ENCODE results near the gene PTPN23. TPM values are rescaled to one million over a fixed set of nuclear protein-coding genes. Genes with fewer than 3 reads are reported as not detected.

Gene PTPN23
- total RNA-seq, 1 donor from 2014 or later = 50.8 TPM

DNA sequence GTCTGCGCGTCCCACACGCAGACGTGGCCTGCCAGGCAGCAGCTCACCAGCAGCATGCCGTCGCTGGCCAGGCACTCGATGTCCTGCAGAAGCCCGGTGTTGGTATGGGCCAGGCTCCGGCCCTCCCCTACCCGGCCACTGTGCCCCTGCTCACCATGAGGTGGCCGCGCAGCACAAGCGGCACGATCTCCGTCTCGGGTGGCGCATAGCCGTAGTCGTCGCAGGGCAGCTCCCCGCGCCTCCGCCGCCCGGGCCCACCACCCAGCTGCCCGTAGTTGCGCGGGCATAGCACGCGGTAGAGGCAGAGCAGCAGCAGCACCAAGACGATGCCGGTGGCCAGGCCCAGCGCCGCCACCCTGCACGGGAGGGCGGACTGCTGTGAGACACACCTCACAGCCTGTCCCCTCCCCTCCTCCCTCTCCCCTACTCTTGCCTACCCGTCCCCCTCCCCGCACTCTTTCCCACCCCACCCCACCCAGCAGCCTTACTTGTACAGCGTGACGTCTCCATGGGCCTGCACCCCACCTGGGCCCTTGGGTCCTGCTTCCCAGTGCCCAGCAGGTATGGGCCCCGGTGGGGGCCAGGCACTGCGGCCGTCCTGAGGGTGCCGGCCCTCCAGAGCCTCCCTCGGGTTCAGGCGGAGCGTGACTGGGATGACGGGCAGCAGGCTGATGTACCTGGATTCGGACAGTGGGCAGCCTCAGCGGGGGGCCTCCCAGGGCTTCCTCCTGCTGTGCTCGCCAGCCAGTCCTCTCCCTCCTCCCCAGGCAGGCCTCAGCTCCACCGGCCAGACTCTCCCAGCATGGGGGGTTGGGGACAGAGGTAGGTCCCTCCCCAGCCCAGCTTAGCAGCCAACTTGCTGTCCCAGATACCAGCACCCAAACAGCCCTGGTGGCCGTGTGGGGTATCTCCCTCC, 37.6 kb downstream of the PTPN23 start:
- no peak for DNase-seq (ENCODE audit: extremely low read depth, low read depth, low spot score)

DNA sequence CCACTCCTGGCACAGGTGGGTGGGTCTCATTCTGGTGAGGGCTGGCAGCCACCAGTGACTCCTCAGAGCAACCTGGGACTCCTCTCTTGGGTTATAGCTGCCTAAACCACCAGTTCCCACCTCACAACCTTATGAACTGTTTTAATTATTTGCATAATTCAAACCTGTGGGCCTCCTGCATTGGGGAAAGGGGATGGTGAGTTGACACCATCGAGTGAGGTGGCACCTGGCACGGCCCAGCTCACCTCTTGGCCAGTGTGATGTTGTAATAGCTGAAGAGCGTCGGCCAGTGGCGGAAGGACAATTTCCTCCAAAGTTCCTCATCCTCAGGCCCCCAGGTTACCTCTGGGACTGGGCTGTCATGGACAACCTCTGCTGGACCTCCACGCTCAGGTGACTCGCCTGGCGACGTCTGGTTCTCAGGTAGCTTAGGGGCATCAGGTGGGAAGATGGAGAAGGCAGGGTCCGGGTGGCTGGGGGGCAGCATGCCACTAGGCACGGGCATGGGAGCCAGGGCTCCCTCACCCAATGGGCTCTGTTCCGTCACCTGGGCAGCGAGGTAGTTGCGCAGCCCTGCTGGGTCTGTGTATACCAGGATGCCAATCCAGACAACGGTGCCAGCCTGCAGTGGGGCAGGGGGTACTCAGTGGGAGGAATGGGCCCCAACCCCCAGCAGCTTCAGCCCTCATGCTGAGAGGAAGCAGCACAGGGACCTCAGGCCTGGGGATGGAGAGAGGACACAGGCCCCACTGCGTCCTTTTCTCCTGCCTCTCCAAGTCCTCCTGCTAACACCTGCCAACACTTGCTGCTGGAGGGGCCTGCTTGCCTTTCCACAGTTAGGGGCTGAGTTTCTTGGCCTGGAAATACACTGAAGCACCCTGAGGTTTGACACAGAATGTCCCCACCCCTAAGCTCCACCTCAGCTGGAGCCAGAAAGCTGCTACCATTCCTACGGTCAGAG, 38.5 kb downstream of the PTPN23 start:
- no peak for DNase-seq (ENCODE audit: extremely low read depth, low read depth, low spot score)

DNA sequence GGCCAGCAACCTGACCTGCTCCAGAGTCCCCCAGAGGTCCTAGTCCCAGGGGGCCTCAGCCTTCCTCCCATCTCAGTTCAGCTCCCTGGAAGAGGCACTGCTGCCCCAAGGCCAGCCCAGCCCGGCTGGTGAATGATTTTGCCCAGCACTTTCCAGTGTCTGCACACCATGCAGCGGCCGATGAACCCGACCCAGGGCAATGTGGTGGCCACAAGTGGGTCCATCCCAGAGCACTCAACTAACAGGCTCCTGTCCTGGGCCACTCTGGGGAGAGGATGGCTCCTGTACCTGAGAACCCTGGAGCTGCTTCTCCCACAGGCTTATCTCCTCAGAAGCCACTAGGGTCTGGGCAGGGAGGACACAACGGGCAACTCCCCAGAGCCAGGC, 39.2 kb downstream of the PTPN23 start:
- DNase-seq (ENCODE audit: extremely low read depth, low read depth, low spot score) = no peak

DNA sequence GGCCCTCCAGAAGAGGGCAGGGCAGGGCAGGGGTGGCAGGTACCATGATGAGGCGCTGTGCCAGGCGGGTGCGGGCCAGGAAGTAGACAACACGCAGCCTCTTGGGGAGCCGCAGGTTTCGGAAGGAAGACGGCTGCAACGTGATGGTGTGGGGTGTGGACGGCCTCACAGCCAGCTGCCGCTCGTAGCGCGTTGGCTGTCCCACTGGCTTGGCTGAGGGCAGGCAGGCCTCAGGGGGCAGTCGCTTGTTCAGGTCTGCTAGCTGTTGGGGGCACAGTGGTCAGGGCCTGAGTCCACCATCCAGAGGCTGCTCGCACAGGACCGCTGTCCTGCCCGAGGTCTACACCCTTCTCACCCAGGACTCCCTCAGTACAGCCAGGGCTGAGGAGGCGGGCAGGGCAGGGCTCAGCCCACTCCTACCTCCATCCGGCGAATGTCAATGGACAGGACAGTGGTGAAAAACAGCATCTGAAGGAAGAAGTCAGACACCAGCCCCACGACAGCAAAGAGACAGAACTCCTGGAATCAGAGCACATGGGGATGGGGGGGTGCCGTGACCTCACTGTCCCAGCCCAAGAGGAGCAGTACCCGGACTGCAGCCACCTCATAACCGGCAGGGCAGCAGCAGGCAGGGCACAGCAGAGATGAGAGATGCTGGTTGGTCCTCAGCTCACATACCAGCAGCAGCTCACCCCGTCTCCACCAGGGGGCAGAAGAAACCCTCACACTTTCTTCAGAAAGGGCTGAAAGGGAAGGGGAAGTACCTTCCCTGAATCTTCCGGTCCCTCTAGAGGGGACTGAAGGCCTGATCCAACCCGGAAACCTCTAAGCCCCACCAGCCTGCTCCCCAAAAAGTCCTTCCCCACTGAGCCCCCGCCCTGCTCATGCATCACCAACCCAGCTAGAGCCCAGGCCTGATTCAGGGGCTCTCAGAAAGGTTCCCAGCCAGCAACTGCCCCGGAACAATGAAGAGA, 40.0 kb downstream of the PTPN23 start:
- peak; percentile 42 for DNase-seq (ENCODE audit: extremely low read depth, low read depth, low spot score)

DNA sequence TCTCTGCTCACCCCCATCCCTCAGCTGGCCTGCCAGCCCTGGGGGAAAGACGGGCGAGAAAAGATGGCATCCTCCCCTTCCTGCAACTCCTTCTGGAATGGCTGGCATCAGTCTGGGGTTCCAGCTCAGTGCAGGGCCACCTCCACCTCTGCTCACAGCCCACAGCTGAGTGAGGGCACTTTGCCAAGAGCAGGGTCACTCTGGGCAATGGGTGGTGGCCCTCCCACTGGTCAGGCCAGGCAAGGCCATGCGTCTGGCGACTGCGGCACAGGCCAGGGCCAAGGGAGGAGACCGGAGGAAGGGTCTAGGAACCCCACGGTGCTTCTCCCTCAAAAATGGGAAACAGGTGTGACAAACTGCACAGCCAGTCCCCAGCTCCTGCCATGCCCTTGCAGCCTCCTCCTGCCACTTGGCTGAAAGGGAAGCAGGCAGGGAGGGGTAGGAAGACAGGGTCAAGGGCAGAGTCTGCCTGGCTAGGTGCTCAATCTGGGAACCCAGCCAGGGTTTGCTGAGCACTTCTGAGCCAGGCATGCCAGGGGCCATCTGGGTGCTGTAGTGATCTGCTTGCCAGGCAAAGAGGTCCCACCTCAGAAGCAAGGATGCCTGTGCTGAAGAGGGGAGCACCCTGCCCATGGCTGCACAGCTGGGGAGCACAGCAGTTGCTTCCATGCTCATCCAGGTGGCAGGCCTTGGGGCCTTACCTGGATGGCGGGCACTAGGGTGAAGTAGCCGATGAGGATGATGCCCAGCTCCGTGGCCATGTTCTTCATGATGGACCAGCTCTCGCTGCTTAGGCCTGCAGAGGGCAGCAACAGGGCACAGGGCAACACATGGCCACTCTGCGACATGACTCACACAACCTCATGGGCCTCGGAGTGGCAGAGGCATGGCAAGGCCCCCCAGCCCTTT, 41.2 kb downstream of the PTPN23 start:
- DNase-seq (ENCODE audit: extremely low read depth, low read depth, low spot score) = no peak

DNA sequence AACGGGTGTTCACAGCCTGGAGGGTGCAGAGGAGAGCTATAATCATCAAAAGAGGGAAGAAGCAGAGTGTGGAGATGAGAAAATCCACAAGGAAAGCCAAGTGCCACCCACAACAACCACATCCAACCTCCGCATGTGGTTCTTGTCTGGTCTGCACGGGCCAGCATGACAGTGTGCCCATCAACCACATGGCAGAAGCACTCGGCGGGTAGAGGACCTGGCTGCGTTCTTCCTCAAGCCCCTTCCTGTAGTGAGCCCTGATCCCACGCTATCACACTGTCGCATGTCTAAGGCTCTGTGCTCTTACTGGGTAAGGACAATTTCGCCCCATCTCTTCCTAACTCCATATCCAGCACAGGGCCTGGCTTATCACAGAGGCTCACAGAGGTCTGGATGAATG, 41.9 kb downstream of the PTPN23 start:
- no peak for DNase-seq (ENCODE audit: extremely low read depth, low read depth, low spot score)

DNA sequence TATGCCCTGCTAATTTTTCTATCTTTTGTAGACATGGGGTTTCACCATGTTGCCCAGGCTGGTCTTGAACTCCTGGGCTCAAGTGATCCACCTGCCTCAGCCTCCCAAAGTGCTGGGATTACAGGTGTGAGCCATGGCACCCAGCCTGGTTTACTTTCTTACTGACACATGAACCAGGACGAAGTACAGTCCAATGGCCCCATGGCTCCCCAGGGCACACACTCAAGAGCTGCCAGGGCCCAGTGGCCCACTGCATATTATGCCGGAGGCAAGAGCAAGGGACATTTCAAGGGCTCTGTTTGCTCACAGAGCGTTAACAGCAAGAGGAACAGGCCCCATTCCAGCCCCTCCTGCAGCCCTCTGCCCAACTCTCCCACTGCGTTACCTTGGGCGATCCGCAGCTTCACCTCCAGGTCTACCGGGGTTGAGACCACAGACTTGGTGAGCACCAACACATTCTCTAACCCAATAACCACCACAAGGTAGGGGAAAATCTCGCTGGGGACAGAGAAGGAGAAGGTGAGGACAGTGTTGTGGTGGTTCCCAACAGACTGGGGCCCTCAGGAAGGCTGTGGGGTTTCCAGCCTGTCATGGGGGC, 42.8 kb downstream of the PTPN23 start:
- DNase-seq (ENCODE audit: extremely low read depth, low read depth, low spot score) = no peak

DNA sequence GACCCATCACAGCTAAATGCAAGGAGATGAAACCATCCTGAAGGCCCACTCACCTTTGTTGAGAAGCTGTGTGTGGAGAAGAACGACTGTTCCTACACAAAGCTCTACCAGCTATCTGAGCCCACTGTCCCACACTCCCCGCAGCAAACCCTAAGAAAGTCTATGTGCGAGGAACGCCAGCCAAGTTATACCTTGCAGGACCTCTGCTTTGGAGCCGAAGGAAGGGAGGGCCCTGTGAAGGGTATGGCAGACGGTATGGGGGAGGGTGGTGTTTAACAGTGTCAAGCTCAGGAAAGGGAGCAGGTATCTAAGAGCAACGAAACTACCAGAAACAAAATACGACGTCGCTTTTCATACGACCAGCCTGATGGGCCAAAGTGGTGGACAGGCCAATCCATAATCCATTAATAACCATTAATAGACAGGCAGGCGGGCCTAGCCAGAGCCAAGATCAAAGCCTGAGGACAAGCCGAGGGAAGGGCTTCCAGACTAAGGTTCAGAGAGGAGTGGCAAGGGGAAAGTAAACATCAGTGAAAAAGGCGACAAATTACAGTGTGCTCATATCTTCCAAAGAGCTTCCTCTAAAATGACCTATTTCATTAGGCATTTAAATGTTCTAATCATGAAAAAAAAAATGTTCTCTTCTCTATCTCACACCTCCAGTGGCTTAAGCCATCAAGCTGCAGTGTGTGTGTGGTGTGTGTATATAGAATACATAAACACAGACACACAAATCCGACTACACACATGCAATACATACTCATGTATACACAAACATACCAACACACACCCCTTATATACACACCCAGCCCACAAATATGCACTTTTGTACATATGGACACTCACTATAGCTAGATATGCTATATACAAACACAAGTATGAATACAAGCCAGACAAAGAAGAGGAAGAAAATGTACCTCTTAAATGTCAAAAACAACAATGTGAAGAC, 43.9 kb downstream of the PTPN23 start:
- DNase-seq (ENCODE audit: extremely low read depth, low read depth, low spot score) = no peak

DNA sequence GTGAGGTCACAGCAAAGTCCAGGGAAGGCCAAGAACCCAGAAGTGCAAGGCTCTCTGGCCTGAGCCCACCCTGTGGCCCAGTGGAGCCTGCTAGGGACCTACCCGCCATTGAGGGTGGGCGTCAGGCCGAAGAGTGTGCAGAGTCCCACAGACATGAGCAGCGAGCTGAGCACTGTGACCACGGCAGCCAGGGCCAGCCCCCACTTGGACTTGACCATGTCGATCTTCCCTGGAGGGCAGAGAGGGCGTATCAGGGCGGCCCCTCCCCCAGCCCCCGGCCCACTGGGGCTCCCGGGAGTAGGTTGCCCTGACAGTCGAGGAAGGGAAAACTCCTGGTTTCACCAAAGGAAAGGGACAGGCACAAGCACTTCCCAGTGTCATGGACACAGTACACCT, 44.6 kb downstream of the PTPN23 start:
- no peak for DNase-seq (ENCODE audit: extremely low read depth, low read depth, low spot score)

DNA sequence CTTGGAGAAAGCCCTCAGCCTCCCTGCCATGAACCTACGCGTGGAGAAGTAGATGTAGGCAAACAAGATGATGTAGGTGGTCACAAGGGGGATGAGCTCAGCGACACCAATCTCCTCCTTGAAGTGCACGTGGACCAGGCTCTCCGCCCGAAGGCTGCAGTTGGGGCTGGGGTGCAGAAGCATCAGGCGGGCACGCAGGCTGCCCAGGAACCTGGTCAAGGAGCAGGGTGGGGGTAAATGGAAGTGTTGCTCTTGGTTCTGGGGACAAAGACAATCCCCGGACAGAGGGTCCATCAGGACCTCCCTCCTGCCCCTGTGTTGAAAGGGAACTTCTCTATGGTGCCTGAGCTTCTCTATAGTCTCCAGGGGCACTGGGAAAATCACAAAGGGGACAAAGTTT, 45.1 kb downstream of the PTPN23 start:
- DNase-seq (ENCODE audit: extremely low read depth, low read depth, low spot score) = no peak

DNA sequence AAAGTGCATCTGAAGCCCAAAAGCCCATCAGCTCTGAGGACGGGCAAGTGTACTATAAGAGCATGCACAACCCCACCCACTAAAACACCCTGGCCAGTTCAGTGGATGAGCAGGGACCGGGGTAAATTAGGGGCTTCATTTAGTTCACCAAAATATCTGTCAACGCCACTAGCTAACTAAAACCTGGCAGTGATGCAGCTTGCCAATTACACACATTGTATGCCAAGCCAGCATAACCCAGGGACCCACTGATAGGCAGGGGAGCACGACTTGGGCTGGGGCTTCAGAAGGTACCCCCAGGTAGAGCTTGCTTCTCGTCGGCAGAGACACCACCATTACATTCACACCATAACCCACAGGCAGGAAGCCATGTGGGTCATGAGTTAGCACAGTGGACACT, 47.0 kb downstream of the PTPN23 start:
- DNase-seq (ENCODE audit: extremely low read depth, low read depth, low spot score) = no peak

DNA sequence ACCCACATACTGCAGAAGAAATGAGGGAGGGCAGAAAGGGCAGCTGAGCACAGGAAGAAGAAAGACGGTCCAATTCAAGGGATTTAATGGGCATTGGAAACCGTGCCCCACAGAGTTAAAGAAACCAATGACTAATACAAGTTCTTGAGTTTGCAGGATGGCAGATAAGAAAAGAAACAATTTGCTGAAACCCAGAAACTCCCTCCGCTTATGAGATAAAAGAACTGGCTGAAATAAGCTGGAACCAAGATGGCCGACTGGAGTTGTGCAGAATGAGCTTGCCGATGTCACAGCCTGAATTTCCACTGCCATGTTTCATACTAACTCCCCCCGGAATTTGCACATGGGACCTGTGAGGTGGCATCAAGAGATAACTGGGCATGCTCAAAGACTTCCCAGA, 47.8 kb downstream of the PTPN23 start:
- no peak for DNase-seq (ENCODE audit: extremely low read depth, low read depth, low spot score)

DNA sequence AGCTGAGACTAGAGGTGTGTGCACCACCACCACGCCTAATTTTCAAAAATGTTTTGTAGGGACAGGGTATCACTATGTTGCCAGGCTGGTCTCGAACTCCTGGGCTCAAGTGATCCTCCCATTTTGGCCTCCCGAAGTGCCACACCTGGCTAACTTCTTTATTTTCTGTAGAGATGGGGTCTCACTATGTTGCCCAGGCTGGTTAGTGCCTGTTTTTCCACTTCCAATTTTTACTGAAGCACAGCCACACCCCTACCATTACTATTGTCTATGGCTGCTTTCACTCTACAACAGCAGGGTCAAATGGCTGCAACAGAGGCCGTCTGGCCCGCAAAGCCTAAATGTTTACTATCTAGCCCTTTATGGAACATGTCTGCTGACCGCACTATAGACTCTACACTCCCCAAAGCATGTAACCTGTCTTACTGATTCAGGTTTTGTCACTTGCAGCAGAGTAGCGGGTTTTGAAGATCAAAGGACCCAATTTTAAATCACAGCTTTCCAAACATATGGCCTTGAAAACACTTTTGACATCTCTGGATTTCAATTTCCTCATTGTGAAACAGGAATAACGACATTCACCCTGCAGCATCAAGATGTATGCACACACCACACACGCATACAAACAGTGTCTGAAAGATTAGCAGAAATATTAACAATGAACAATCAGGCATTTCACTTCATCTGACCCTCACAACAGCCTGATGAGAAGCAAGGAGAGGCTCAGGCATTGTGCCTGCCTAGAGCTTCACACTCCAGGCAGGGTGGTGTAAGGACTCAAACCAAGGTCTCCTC, 48.9 kb downstream of the PTPN23 start:
- DNase-seq (ENCODE audit: extremely low read depth, low read depth, low spot score) = no peak

DNA sequence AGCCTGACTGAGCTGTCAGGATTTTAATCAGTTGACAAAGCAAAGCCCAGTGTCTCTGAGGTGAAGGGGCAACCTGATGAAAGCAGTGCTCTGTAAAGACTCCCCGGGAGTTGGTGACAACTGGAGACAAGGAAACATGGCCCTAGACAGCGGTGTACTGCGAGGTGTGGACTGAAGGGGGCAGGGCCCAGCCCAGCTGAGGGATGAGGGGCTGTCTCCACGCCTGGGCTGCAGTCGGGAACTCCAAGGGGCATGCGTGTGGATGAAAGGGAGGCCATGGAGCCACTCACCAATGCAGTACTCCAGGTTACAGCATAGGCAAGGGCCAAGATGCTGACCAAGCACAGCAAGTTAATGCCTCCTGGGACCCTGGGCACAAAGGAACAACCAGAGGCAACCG, 49.8 kb downstream of the PTPN23 start:
- DNase-seq (ENCODE audit: extremely low read depth, low read depth, low spot score) = no peak

DNA sequence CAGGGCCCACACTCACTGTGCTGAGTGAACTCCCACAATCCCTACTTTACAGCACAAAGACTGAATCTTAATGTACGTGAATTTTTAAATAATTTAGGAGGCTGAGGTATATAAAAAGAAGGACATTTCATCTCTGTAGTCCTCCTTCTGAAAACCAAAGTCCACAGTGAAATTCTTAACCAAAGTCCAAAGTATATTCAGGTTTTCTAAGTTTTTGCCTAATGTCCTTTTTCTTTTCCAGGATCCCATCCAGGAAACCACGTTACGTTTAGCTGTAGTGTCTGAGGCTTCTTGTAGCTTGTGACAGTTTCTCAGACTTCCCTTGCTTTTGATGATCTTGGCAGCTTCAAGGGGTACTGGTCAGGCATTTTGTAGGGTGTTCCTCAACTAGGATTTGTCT, 50.4 kb downstream of the PTPN23 start:
- no peak for DNase-seq (ENCODE audit: extremely low read depth, low read depth, low spot score)

DNA sequence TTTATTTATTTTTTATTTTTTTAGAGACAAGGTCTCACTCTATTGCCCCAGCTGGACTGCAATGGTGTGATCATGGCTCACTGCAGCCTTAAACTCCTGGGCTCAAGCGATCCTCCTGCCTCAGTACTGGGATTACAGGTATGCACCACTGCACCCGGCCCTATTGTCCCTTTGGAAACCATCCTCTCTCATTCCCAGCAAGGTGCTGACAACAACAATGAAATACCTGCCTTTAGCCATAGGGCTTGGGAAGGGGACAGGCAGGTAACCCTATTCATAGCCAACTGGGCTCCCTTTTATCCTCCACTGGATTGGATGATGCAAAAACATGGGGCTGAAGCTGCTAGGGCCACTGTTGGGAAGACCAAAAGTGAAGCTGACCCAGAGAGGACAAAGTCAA, 51.9 kb downstream of the PTPN23 start:
- DNase-seq (ENCODE audit: extremely low read depth, low read depth, low spot score) = no peak

DNA sequence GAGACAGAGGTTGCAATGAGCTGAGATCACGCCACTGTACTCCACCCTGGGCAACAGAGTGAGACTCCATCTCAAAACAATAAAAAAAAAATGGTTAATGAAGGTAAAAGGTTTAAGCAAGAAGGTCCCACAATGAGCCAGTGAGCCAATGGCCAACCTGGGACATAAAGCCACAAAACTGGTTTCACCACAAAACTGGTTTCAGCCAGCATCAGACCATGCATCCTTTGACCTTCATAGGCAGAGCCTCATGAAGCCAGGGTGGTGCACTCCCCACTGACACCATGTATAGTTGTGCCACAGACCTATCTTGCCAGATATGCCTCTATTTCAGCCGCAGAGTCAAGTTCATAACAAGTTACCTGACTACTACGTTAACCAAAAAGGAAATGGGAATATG, 53.0 kb downstream of the PTPN23 start:
- DNase-seq (ENCODE audit: extremely low read depth, low read depth, low spot score) = no peak

All from glomerular endothelial cell (primary cell).